Hypothalamus (tissue), 51 donors: ENCODE measurements around the gene AP3B1.
"Not testable (repeated sequence)": the region's sequence is repeated elsewhere in the genome, so short reads cannot be mapped to it uniquely, and the experiment has no call there.

Experiments
- DNase-seq, 51 donors: peaks; one replicate each; lab custom pipeline; 2025; lab: John Stamatoyannopoulos, UW

Gene AP3B1

GRCh38 chr5:78245136-78245535 is 49.4 kb downstream of the AP3B1 start:
- DNase-seq, result no peak

- no peak for DNase-seq
Measured at GRCh38 chr5:78243639-78244038, 50.9 kb downstream of the AP3B1 start.

- DNase-seq, result no peak
Measured at GRCh38 chr5:78243091-78243490, 51.4 kb downstream of the AP3B1 start.

- no peak for DNase-seq
Measured at GRCh38 chr5:78242001-78242400, 52.5 kb downstream of the AP3B1 start.

DNA sequence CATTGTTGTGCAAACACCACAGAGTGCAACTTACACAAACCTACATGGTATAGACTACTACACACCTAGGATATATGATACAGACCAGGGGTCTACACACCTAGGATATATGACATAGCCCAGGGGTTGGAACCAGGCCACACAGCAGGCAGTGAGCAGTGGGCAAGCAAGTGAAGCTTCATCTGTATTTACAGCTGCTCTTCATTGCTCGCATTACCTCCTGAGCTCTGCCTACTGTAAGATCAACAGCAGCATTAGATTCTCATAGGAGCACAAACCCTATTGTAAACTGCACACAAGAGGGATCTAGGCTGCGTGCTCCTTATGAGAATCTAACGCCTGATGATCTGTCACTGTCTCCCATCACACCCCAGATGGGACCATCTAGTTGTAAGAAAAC is 56.6 kb downstream of the AP3B1 start:
- DNase-seq, result no peak

- DNase-seq, result no peak
Measured at GRCh38 chr5:78236046-78236445, 58.5 kb downstream of the AP3B1 start.

GRCh38 chr5:78235289-78235688 is 59.2 kb downstream of the AP3B1 start:
- DNase-seq, result no peak

DNA sequence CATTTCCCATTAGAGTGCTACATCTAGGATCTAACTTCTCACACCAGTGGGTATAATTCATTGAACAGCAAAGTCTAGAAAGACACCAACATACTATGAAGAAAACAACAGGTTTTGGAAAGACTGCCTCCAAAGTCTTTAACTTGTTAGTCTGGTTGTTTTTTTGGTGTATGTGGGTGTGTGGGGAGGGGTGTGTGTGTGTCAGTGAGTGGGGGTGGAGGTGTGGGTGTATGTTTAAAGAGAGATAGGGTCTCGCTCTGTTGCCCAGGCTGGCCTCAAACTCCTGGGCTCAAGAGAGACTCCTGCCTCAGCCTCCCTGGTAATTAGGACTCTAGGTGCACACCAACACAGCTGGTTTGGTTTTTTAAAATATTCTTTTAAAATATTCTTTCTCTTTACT is 59.7 kb downstream of the AP3B1 start:
- DNase-seq, result no peak

DNA sequence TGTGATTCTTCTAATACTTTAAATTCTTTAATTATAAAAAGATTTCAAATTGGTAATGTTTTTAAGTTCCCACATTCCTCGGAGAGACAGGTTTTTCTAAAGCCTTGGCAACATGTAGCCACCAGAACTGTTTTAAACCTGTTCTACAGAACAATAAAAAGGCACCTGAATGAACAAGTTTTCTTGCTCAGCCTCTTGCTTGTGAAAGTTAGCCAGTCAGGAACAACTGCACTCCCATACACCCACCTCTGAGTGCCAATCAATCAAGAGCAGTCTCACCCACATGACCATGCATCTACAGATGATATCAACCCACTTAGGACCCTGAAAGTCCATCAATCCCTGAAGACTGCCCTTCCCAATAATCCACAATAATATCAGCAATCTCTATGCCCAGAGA is 62.3 kb downstream of the AP3B1 start:
- DNase-seq, result no peak

GRCh38 chr5:78224358-78224757 is 70.1 kb downstream of the AP3B1 start:
- no peak for DNase-seq

DNA sequence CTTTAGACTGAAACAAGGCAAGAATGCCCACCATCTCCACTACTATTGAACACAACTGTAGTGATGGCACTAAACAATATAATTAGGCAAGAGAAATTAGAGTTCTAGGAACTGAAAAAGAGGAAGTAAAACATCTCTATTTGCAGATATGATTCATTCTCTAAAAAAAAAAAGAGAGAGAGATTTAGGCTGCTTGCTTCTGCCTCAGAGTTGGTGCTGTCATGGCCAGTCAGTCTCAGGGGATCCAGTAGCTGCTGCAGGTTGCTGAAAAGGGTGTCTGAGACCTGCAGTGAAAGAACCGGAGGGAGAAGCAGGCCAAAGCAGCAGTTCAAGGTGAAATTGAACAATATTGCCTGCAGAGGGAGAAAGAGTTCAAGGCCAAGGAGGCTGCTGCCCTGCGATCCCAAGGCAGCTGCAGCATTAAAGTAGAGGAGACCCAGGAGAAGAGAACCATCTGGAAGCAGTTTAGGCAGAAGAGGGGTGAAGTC is 72.5 kb downstream of the AP3B1 start:
- no peak for DNase-seq

DNA sequence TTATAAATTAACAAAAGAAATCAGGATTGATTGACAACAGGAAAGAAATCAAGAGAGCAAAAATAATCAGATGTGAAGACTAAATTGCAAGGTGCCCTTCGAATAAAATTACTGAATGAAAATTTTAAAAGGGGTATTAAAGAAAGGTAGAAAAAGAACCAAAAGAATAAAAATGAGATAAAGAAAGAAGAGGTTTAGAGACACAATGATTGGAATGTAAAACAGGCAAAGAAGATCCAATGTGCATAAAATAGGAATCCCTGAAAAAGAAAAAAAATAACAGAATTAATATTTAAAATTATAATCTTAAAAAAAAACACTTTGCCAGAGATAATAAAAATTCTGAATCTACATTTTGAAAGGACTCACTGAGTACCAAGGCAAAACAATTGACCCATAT is 73.0 kb downstream of the AP3B1 start:
- no peak for DNase-seq

DNA sequence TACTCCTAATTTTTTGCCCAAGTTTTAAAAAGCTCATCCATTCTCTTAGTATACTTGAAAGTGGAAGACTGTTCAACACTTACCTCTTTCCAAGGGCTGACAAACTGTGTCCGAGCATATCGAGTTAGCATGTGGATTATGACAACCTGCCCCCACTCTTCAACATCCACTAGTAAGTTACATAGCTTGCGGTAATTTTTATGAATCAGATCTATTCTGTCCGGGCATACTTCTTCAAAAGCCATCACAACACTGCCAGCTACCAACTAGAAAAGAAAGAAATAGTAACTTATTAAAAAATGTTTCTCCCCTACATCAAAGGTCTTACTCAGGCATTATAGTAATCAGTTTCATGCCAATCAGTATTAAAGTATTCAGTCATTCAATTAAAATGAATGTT is 78.5 kb downstream of the AP3B1 start:
- DNase-seq, result no peak

DNA sequence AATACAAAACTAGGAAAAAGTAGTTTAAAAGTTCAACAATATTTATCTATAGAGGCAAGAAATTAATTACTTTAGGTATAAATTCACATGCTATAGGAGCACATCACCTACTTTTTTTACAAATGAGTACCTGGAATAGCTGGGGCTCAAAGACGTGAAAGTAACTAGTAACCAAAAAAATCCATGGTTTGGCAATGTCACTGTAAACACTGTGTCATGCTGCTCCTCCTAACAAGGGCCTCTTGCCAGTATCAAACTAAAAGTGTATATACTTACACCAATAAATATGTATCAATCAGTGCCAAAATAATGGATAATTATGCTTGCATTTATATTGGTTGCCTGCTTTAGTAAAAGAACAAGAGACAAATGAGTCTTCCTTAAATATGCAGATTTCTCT is 78.9 kb downstream of the AP3B1 start:
- no peak for DNase-seq

GRCh38 chr5:78213799-78214198 is 80.7 kb downstream of the AP3B1 start:
- DNase-seq, result peak in 21 of 51 donors; percentile 1 to 47 (median 10)

DNA sequence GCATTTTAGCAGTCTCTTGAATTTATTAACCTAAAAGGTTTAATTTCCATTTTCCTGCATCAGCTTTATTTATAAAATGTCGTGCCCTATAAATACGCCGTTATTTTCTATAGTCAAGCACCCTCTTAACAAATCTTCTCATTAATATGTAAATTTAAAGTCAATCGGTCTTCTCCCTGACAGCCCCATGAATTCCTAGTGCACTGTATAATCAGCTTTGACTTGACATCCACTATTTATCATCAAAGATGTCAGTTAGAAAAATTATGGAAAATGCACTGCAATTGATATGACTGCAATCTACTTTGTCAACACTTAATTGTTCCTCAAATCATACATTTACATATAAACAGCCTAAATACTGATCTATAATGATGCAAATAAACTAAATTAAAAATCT is 83.4 kb downstream of the AP3B1 start:
- DNase-seq, result no peak

DNA sequence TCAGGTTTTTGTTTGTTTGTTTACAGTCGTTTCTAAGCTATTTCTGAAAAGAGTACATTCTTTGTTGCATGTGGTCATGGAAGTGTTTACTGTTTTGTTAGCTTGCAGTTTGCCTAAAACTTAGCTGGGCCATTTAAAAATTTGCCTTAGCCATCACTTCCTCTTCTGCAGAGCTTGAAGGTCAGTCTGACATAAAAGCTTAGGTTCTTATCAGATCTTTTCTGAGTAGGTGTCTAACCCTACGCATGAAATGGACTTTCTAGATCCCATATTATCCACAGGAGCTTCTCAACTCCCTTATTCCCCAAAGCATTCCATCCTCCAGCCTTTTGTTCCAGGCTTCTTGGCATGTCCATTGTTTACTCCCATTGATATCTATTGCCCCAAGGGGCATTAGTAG is 90.3 kb downstream of the AP3B1 start:
- DNase-seq, result no peak

DNA sequence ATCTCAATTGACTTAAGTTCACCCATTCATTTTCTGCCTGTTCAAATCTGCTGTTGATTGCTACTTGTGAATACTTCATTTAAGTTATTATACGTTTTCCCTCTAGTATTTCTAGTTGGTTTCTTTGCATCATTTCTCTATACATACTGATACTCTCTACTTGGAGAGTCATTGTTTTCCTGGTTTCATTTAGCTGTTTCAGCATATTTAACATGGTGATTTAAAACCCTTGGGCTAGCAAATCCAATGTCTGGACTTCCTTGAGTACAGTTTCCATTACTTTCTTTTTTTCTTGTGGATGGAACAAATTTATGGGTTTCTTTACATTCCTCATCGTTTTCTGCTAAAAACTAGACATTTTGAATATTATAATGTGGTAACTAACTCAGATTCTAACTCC is 90.7 kb downstream of the AP3B1 start:
- DNase-seq, result no peak

DNA sequence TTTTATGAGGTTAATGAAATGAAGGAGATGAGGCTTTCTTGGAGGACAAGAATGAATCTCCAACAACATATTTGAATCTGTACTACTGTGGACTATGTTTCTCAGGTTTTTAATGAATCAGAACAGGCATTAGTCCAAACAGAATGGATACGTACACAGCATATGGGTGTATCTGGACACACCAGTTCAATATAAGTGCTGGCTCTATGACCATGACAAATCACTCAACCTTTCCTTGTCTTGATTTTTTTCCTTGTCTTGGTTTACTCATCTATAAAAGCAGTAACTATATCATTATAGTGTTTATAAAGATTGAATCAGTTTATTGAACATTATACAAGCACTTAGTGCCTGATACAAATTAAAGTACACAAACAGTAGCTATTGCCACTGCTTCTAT is 104.1 kb downstream of the AP3B1 start:
- DNase-seq, result no peak

- DNase-seq, result not testable (repeated sequence)
Measured at GRCh38 chr5:78188681-78189080, 105.8 kb downstream of the AP3B1 start.

DNA sequence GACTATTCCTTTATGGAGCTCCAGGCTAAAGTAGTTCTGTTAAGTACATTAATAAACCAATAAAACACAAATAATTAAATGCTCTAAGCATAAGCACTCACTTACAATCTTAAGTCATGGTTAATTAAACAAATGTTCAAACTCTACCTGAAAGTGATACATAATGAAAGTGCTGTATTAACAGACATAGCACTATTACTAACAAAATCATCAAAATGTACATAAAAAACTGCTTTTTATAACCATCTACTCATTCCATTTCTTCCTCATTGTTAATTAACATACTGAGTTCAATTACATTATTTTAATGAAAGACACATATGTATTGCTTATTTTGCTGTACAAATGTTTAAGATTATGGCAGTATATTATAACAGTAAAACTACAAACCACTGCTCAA is 107.3 kb downstream of the AP3B1 start:
- DNase-seq, result no peak

DNA sequence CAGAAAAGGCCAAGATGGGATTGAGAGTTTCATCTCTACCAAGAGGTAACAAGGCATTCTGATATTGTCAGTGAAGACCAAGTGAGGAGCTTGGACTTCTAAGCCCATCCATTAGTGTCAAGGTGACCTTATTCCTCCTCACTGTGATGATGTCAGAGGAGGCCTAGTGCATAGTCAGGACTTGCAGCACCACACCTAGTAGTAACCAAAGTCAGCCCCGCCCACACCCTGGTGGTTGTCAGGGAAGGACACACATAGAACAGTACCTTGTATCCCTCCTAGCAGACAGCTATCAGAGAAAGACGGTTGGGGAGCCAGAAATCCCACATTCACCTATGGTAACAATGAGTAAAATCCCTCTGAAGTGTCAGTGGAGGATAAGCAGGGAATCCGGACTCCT is 111.7 kb downstream of the AP3B1 start:
- DNase-seq, result no peak

DNA sequence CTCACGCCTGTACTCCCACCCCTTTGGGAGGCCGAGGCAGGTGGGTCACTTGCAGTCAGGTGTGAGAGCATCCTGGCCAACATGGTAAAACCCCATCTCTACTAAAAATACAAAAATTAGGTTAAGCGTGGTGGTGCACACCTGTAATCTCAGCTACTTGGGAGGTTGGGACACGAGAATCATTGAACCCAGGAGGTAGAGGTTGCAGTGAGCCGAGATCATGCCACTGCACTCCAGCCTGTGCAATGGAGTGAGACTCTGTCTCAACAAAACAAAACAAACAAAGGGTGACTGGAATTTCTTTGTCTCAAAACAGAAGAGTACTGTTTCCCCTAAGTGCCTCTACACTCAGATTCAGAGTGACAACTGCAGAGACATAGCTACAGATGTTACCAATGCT is 116.1 kb downstream of the AP3B1 start:
- no peak for DNase-seq

DNA sequence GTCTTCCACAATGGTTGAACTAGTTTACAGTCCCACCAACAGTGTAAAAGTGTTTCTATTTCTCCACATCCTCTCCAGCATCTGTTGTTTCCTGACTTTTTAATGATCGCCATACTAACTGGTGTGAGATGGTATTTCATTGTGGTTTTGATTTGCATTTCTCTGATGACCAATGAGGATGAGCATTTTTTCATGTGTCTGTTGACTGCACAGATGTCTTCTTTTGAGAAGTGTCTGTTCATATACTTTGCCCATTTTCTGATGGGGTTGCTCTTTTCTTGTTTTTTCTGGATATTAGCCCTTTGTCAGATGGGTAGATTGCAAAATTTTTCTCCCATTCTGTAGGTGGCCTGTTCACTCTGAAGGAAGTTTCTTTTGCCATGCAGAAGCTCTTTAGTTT is 124.2 kb downstream of the AP3B1 start:
- not testable (repeated sequence) for DNase-seq
